Gastrocnemius medialis (tissue), 4 donors: ENCODE data around the gene BCR.

Experiments
- CTCF ChIP-seq, 5 experiments: fragments of 450-650 bp in 3 of 5; fragments of 200-600 bp in 2 of 5; sonication (generic) in 2 of 5; IDR thresholded peaks in 4 of 5; conservative IDR thresholded peaks in 1 of 5; 1 replicate in 4 of 5; 2 replicates in 1 of 5; pipeline ENCODE4 v1.5.1; 2016 to 2019; ENCODE audit warnings: antibody characterized with exemption in 5 of 5, mild to moderate bottlenecking in 3 of 5, moderate library complexity in 3 of 5
- POLR2A ChIP-seq, 2 donors: fragments of 450-650 bp; IDR thresholded peaks; one replicate each; pipeline ENCODE4 v1.6.1; 2017; ENCODE audit warnings: antibody characterized with exemption in 2 of 2, mild to moderate bottlenecking in 2 of 2, moderate library complexity in 2 of 2

GRCh38 chr22:23220485-23221350 lies 40.4 kb downstream of the BCR start:
- TF ChIP-seq POLR2A (IDR thresholded peaks at IDR 0.05) (no peak), CTCF (IDR thresholded peaks at IDR 0.05 in 4 of 5, conservative IDR thresholded peaks at IDR 0.05 in 1 of 5) (no peak)
